GM19351 (cell line): Measurements from ENCODE around the gene CIZ1.
"Not testable (repeated sequence)": the region's sequence is repeated elsewhere in the genome, so short reads cannot be mapped to it uniquely, and the experiment has no call there.

Experiments used
- ATAC-seq: cut with Tn5 transposase; IDR thresholded peaks from one replicate; pipeline ENCODE4 v1.9.1; 2021; ENCODE audit warnings: mild to moderate bottlenecking, moderate library complexity; ENCODE audit not compliant: unreplicated experiment

Gene CIZ1

DNA sequence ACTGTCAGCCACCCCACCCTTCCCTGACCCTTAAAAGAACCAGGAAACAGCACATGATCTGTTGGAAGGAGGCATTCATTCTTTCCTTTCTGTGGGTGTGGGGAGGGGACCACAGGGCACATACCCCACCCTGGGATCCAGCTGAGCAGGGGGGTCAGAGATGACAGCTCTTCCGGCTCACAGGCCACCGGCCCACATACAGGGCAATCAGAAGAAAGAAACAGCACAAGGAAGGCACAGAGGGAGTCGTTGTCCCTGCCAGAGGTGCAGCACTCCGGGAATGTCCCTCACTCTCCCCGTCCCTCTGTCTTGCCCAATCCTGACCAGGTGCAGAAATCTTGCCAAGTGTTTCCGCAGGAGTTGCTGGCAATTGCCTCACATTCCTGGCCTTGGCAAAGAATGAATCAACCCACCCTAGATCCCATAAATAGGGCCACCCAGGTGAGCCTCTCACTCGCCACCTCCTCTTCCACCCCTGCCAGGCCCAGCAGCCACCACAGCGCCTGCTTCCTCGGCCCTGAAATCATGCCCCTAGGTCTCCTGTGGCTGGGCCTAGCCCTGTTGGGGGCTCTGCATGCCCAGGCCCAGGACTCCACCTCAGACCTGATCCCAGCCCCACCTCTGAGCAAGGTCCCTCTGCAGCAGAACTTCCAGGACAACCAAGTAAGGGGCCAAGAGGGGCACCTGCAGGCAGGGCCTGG is 42.2 kb downstream of the CIZ1 start, which contains the start of gene LCN2:
LCN2 (plus strand) TSS at position 453 of the 701 bp plus-strand sequence; CDS start at position 526, 73 bp downstream.
- ATAC-seq = no peak

DNA sequence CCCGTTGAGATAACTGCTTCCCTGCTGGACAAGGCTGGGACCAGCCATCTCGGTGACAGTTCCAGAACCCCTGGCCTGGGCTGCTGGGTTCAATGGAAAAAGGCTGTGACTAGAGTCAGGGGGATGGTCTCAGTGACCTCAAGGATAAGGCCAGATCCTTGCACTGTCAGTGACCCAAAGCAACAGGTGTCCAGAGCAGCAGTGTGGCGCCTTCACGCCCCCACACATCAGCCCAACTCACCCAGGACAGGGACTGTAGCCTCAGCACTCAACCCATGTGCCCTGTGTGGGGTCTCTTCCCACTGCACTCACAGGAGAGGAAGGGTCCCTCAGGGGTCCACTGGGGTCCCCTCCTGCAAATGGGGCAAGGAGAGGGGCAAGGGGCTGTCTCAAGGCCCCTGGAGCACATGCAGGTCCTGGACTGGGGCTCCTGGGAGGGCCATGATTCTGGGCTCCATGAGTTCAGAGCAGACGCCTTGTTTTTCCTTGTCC is 42.8 kb downstream of the CIZ1 start:
- ATAC-seq = no peak

DNA sequence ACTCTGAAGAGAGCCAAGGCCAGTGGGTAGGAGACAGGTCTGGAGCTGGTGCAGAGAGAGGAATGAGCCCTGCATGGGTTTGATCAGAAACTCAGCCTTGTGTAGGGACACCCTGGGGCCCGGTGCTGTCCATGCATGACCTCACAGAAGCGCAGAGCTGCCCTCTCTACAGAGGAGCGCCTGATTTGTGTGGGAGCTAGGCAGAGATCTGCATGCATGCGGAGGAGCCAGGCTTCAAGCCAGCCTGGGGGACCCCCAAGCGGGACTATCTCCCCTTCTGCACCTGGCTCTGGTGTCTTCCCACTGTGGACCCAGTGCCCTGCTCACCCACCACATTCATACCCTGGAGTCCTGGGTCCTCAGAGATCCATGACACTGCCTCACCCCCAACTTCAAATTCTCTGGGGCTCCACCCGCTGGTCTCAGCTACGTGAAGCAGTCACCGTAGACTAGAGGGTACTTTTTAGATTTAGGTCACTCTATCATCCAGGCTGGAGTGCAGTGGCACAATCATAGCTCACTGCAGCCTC is 44.7 kb downstream of the CIZ1 start:
- ATAC-seq = no peak

DNA sequence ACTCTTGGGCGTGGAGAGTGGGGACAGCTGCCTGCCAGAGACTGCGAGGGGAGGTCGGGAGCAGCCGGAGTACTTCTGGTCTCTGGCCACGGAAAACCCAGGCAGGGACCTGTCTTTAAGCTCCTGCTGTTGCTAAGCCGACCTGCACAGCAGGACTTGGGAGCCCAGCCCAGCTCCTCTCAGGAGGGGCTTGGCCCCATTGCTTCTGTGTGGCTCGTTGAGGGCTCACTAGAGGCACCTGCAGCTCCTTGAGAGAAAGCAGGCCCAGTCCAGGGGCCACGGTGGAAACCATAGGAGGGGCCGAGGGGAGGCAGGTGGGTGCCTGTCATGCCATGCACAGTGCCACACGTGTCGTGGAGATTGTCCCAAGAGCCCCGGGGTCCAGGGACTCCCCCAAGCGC is 45.4 kb downstream of the CIZ1 start:
- ATAC-seq = no peak

DNA sequence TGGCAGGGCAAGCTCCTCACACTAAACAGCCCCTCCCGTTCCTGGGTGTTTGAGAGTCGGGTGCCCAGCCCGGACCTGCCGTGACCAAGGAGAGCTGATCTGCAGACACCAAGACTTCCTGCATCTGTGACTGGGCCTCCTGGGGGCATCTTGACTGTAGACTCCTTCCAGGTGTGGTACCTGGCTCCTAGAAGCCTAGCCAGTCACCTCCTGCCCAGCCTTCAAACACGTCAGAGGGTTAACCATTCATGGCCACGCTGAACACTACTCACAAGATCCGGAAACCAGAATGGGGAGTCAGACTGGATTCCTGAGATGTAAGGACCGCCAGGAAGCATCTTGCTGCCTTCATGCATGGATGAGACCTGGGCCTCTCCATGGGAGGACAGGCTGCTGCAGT is 45.8 kb downstream of the CIZ1 start:
- ATAC-seq = no peak

DNA sequence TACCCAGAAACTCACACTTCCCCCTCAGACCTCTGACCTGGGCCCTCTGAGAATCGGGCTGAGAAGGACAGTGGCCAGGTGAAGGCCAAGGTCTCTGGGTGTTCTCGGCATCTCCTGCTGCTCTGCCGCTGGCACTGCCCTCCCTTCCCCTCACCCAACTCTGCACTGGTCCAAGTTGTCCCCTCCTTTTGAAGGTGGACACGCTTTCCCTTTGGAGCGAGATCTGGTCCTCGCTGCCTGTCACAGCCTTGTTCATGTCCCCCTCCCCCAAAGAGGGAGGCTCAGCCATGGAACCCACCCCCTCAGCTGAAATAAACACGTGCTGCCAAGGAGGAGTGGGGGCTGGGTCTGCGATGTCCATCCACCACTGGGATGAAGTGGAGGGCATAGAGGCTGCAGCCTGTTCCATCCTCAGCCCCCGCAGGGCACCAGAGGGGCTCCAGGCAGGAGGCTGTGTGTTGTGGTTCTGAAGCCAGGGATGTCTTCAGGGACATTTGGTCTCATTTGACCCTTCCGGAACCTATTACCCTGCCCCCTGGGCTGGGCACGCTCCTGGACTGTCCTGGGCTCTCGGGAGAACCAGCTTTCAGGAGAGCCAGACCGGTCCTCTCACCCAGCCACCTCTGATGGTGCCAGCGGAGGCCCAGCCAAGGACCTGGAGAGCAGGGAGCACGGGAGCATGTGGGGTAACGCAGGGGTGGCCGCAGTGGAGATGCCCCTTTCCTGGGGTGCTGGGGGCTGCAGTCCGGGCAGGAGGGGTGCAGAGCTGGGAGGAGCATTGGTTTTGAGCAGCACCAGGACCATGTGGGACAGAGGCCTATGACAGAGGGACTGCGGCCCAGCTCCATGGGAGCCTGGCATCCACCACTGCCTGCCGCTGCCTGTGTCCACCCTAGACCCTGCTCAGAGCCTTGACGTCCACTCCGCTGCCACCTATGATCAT is 46.9 kb downstream of the CIZ1 start:
- no peak for ATAC-seq

DNA sequence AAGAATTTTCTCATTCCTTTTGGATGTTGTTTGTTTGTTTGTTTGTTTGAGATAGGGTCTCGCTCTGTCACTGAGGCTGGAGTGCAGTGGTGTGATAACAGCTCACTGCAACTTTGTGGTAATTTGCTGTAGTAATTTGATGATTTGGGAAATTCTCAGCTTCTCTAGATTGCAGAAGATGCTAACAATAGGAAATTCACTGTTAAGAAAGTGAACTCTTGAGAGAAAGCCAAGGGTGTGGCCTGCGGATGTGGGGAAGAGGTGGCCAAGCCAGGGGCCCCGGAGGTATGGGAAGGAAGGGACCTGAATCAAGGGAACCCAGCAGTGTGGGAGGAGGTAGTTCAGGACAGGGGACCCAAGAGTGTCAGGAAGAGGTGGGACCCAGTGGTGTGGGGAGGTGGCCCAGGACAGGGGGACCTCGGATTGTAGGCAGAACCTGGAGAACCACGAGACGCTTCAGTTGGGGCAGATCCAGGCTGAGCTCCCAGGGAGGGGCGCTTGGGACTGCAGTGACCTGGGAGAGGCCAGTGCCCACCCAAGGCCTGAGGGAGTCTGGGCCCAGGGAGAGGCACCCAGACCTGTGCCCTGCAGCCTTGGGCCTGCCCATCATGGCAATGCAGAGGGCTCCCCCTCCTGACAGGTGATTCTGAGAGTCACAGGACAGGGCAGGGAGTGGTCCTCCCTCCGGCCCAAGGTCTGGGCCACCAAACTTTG is 47.7 kb downstream of the CIZ1 start:
- ATAC-seq = no peak

DNA sequence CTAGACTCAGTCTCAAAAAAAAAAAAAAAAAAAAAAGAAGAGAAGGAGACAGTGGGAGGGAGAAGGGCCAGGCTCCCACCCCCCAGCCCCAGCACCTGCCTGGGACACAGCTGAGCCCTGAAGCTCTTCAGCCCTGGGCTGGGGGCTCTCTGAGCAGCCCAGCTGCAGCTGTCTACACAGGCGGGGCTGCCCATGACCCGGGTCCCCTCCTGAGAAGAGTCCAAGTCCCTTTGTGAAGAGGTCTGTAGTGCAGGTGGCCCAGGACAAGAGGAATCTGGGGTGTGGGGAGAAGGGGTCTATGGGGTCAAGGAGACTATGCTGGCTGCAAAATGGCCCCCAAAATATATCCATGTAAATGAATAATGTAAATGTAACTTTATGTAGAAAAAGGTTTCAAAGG is 48.8 kb downstream of the CIZ1 start:
- ATAC-seq = no peak

DNA sequence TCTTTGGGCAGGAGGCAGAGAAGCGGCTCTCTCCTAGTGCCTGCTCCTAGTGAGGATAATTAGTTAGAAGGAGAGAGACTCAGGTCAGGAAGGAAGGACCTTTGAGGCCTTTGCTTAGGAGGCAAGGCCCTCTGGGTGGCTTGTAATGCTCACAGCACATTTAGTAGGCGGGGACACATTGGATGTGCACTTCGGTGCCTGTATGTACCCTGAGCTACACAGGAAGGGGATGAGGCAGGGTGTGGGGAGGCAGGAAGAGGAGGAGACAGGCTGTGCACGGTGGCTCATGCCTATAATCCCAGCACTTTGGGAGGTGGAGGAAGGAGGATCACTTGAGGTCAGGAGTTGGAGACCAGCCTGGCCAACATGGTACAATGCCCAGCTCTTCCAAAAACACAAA is 49.3 kb downstream of the CIZ1 start:
- no peak for ATAC-seq

DNA sequence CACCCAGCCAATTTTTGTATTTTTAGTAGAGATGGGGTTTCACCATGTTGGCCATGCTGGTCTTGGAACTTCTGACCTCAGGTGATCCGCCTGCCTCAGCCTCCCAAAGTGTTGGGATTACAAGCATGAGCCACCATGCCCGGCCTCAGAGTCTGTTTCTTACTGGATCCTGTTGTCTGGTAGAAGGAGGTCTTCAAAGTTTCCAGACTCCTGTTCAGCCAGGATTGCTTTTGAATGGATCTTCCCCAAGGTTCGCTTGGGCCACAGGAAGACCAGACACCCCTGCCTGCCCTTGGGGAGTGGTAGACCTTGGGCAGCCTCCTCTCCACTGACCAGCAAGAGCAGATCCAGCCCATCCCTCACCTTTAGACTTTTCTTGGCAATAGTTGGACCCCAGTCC is 49.8 kb downstream of the CIZ1 start:
- ATAC-seq = no peak

DNA sequence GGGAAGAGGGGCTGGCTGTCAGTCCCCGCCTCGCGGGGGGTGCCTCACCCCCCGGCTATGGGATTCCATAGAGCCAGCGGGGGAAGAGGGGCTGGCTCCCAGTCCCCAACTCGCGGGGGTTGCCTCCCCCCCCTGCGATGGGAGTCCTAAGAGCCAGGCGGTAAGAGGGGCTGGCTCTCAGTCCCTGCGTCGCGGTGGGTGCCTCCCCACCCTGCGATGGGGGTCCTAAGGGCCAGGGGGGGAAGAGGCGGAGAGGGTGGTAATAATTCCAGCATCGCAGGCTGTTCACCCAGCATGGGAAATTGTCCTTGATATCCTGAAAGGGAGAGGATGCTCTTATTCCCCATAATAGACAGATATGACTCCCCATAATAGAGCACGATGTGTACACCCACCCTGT is 51.8 kb downstream of the CIZ1 start:
- ATAC-seq = no peak

DNA sequence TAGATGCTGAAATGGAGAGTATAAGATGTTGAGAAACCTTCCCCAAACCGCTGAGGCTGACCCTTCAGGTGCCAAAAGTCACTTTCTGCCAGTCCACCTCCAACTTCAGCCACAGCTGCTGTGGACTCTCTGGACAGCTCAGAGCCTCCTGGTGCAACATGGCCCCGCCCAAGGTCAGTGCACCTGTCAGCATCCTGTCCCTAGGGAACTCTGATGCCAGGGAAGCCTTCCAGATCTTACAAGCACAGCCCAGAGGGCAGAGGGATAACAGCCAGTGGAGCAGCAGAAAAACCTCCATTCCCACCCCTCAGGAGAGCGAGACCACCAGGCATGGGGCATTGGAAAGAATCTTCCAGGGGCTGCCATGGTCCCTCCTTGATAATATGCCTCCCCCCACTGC is 53.4 kb downstream of the CIZ1 start:
- ATAC-seq = no peak

DNA sequence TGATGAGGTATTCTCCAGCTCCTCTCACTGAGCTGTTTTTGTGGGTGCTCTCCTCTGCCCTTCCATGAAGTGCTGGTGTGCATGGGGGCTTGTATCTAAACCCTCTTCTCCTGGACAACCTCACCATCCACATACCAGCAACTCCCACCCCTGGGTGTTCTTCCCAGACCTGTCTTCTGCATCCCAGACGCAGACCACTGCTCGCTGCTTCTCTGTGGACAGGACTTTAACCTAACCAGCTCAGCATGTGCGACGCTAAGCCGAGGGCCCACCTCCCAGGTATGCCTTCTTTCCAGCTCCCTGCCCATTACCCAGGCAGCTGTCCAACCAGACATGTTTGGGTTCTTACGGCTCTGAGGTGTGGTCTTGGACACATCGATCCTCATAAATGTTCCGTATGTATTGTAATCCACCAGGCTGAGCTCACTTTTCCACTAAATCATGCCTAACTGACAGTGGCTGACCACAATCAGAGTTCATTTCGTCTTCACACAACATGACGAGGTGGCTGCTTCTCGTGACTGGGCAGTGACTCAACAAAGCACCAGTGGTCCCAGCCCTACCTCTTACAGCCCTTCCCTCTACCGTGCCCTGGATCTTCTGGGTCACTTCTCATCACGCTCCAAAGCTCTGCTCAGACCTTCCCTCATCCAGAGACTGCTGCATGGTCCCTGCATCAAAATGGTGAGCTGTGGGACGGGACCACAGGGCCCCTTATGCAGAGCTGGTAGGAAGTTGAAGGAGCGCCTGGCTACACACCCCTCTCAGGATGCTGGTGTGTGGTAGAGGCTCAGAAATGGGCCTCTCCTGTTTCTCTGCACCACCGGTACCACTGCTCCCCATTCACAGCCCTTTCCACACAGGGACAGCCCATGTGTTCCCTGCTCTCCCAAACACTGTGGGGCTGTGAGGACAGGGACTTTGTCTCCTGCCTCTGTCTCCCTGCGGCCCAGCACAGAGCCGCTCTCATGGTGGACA is 54.3 kb downstream of the CIZ1 start:
- no peak for ATAC-seq

DNA sequence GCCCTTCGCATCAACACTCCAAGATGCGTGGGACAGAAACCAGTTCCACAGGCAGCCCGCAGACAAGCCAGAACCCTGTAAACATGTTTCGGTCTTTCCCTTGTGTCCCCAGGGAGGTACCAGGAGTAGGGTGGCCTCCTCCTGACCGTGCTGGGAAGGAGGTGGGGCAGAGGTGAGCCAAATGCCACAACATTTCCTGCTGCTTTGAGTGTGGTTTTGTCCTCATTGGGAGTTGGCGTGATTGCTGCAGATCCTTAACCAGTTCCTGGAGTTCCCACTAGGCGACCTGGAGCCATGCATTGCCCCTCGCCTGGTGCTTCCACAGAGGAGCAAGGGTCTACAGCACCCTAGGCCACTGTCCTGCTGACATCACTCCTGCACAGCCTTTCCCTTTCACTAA is 55.8 kb downstream of the CIZ1 start:
- ATAC-seq = not testable (repeated sequence)

DNA sequence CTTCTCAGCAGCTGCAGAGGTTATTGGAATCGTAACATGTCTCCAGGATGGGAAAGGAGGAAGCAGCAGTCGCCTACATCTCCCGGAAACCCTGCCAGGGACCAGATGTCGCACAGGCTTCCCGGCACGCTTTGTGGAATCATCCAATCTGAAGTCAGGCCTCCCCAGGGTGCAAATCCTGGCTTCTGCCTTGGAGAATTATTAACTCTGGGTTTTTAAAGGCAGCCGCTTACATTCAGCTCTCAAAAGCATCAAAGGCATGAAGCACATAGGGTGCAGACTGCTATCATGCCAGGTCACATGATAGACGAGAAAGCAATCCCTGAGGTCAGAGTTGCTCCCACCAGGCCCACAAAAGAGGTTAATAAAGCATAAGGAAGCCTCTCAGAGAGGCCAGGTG is 59.2 kb downstream of the CIZ1 start:
- not testable (repeated sequence) for ATAC-seq

DNA sequence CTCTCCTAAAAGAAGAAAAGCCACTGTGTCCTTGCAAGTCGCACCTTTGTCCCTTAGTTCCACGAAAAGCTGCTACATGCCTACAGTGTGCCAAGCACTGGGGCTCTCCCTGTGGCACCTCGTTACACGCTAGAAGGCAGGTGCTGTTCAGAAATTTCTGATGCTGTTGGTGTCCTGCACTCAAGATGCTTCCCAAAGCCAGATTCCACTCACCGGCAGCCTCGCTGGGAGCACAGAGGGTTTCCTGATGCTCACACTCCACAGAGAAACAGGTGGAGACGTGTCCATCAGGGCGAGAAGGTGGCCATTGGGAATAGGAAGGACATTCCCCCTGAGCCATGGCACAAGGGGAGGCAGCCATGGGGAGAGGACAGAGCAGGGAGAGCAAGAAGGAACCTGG is 60.0 kb downstream of the CIZ1 start:
- ATAC-seq = not testable (repeated sequence)

DNA sequence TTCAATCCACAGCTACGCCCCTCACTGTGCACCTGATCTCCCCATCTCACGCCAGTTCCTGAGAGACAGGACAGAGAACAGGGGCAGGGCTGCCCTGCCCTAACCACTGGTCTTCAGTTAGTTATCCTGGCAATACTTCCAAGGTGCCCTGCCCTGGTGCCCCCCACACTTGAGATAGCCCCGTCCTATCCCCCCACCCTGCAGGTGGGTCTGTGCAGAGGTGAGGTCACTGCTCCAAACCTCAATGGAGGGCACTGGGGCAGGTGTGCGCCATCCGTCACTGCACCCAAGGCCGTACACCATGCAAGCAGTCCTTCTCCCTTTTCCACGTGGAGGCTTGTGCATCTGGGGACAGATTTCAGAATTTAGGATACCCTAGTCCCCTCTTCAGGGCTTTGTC is 60.7 kb downstream of the CIZ1 start:
- not testable (repeated sequence) for ATAC-seq

DNA sequence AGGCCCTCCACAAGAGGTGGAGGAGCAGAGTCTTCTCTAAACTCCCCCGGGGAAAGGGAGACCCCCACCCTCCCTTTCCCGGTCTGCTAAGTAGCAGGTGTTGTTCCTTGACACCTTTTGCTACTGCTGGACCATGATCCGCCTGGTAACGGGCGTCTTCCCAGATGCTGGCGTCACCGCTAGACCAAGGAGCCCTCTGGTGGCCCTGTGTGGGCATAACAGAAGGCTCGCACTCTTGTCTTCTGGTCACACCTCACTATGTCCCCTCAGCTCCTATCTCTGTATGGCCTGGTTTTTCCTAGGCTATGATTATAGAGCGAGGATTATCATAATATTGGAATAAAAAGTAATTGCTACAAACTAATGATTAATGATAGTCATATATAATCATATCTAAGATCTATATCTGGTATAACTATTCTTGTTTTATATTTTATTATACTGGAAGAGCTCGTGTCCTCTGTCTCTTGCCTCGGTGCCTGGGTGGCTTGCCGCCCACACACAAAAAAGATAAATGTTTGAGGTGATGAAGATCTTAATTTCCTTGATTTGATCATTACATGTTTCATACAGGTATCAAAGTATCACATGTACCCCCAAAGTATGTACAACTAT is 61.3 kb downstream of the CIZ1 start:
- not testable (repeated sequence) for ATAC-seq

DNA sequence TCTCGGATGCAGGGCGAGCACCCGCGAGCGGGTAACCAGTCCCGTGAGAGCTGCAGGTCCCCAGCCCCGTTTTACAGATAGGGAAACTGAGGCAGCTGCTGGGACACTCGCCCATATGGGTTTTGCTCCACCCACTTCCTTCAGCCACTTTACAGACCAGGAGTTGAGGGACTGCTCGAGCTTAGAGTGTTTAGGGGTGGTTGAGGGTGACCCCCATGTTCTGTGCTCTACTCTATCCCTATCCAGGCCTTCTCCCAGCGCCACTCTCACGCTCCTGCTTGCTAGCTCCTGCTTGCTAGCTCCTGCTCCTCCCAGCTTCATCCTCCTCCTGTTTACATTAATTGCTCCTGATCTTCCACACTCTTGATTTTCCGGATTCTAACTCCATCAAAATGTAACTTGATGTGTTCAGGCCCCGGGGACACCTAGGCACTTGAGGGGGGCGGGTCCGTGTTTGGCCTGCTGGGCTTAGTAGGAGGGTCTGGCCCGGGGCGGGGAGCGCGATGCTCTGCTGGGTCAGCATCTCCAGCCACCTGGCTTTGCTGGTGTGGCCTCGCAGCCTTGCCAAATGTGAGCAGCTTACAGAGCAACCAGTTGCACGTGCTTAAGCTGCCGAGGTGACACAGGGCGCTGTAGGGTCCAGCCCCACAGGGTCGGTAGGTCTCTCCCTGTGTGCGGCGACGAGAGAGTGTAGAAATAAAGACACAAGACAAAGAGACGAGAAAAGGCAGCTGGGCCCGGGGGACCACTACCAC is 62.4 kb downstream of the CIZ1 start:
- ATAC-seq = no peak
